Activated T-cell treated with anti-CD3 and anti-CD28 coated beads, Interleukin-2, amount 50 U/mL, for 48 hours (primary cell): ENCODE results near the gene SPDYC.
"Not testable (repeated sequence)": the region's sequence is repeated elsewhere in the genome, so short reads cannot be mapped to it uniquely, and the experiment has no call there.

ENCODE experiments used
- DNase-seq, 2 experiments: peaks; one replicate each; pipeline ENCODE4 v3.0.0-alpha.2; 2020

The SPDYC gene

DNA sequence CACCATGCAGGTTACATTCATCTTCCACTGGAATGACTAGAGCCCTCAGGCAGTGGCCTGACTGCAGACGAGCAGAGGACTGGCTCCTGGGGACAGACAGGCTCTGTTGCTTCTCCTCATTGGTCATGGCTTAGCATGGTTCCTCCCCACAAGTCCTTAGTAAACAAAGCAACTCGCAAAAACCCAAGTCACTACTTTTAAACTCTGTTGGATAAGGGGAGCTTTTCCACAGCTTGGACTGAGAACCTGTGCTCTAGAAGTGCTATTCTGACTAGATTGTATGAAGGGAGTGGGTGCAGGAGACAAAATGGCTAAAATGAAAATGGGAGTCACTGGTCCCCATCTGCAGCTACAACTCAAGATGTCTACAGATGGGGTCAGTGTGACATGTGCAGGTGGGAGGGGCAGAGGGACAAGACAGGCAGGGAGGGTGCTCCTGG lies 4.6 kb downstream of the SPDYC start:
- DNase-seq, result not testable (repeated sequence)

- DNase-seq, result peak; percentile 73 to 81
These were observed 11.0 kb downstream of the SPDYC start for GRCh38 chr11:65180877-65181568.

- DNase-seq, result peak; percentile 86 to 87
These were observed 11.7 kb downstream of the SPDYC start, which contains the start of gene CAPN1 for GRCh38 chr11:65181569-65182257. CAPN1 (plus strand) TSS chr11:65181928; CDS start chr11:65182702, 774 bp downstream.

DNA sequence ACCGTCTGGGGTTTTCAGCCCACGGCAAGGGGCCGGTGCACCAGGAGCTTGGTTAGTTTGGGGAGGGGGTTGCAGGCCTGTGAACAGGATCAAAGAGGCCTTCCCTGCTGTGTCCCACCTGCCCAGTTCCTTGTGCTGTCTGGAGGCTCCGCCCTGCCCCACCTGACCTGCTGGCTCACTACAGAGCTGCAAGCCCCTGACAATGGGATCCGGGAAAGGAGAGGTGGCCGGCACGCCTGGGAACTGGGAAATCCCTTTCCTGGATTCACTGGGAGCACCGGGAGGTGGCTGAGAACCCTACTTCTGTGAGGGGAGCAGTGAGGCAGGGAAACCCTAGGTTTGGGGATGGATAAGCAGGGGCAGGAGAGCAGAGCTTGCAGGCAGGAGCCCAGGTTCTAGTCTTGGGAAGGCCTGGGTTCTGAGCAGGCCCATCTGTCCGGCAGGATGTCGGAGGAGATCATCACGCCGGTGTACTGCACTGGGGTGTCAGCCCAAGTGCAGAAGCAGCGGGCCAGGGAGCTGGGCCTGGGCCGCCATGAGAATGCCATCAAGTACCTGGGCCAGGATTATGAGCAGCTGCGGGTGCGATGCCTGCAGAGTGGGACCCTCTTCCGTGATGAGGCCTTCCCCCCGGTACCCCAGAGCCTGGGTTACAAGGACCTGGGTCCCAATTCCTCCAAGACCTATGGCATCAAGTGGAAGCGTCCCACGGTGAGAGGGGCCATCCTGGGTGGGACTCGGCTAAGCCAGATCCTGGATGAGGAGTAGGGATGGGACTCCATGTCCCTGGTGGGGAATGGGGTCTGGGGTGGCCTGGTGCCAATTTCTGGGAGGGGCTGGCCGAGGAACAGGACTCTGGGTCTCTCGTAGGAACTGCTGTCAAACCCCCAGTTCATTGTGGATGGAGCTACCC lies 12.5 kb downstream of the SPDYC start:
- DNase-seq, result peak; percentile 34 to 42

GRCh38 chr11:65183201-65183891 lies 13.3 kb downstream of the SPDYC start:
- no peak for DNase-seq

DNA sequence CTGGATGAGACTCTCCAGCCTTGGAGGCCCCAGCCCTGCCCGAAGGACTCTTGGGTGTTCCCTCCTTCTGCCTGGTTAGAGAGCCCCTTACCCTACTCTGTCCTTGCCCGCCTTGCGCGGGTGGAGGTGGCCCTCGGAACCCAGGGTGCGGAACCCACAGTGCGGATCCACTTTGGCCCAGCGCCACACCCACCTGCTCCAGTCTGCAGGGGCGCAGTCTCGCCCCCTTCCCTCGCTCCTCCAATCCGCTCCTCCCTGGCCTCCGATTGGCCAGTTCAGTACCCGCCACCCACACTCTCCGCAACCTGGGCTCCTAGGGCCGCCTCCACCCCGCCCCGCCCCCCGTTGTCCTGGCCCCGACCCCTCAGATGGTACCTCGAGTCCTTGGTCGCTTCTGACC lies 14.1 kb downstream of the SPDYC start:
- no peak for DNase-seq

- DNase-seq, result no peak
These were observed 15.1 kb downstream of the SPDYC start for GRCh38 chr11:65185171-65185570.

DNA sequence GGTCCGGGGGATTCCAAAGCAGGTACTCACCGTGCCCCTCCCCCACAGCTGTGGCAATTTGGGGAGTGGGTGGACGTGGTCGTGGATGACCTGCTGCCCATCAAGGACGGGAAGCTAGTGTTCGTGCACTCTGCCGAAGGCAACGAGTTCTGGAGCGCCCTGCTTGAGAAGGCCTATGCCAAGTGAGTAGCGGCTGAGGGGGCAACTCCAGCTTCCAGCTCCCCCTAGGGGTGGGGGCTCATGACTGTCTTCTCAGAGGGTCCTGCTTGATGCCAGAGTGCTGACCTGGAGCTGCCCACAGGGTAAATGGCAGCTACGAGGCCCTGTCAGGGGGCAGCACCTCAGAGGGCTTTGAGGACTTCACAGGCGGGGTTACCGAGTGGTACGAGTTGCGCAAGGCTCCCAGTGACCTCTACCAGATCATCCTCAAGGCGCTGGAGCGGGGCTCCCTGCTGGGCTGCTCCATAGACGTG lies 15.9 kb downstream of the SPDYC start:
- no peak for DNase-seq

- no peak for DNase-seq
These were observed 16.7 kb downstream of the SPDYC start for GRCh38 chr11:65186701-65187100.

- no peak for DNase-seq
These were observed 17.2 kb downstream of the SPDYC start for GRCh38 chr11:65187146-65187675.

- no peak for DNase-seq
These were observed 18.0 kb downstream of the SPDYC start for GRCh38 chr11:65187971-65188461.

GRCh38 chr11:65188486-65188885 lies 18.5 kb downstream of the SPDYC start:
- DNase-seq, result no peak

GRCh38 chr11:65189191-65189590 lies 19.2 kb downstream of the SPDYC start:
- no peak for DNase-seq

DNA sequence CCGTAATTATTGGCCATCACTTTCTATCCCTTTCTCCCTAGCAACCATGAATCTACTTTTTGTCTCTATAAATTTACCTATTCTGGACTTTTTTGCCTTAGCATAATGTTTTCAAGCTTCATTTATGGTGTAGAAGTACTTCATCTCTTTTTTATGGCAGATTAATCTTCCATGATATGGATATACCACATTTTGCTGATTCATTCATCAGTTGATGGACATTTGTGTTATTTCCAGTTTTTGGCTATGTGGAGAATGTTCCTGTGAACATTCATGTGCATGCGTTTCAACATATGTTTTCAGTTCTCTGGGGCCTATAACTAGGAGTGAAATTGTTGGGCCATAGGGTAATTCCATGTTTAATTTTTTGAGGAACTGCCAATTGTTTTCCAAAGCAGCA lies 24.5 kb downstream of the SPDYC start:
- no peak for DNase-seq

DNA sequence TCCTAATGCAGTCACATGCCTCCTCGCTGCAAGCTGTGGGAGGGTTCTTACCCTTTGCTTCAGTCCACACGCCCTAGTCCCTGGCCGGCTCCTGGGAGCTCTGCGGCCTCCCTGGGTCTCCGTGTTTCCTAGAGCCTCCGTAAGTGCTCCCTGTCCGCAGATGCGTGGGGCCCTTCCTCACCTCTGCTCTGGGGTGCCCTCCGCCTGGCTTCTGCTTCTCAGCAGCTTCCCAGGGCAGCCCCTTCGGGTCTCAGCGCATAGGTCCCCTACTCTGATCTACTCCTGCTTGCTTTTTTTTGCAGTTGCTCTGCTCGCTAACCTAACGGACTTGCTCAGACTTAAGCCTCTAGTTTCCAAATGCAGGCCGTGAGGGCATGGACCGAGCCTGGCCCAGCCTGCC lies 34.1 kb downstream of the SPDYC start:
- no peak for DNase-seq

GRCh38 chr11:65204646-65205601 lies 34.9 kb downstream of the SPDYC start:
- DNase-seq, result peak; percentile 69 to 73

DNA sequence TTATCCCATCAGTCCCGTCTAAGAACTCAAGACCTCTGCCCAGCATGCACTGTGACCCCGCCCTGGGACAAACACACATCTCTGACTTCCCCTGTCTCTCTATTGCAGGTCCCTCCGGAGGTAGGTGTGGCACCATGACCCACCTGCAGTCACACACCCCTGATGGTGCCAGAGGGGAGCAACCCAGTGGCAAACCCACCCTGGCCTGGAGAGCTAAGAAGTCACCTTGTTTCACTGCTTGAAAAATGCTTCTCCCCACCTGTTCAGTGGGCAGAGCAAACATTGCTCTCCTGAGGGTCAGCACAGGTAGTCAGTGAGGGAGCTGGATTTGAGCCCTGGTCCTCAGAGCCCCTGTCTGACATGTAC lies 35.6 kb downstream of the SPDYC start:
- no peak for DNase-seq

GRCh38 chr11:65206441-65206841 lies 36.4 kb downstream of the SPDYC start:
- no peak for DNase-seq

GRCh38 chr11:65206901-65207300 lies 36.9 kb downstream of the SPDYC start:
- DNase-seq, result no peak

DNA sequence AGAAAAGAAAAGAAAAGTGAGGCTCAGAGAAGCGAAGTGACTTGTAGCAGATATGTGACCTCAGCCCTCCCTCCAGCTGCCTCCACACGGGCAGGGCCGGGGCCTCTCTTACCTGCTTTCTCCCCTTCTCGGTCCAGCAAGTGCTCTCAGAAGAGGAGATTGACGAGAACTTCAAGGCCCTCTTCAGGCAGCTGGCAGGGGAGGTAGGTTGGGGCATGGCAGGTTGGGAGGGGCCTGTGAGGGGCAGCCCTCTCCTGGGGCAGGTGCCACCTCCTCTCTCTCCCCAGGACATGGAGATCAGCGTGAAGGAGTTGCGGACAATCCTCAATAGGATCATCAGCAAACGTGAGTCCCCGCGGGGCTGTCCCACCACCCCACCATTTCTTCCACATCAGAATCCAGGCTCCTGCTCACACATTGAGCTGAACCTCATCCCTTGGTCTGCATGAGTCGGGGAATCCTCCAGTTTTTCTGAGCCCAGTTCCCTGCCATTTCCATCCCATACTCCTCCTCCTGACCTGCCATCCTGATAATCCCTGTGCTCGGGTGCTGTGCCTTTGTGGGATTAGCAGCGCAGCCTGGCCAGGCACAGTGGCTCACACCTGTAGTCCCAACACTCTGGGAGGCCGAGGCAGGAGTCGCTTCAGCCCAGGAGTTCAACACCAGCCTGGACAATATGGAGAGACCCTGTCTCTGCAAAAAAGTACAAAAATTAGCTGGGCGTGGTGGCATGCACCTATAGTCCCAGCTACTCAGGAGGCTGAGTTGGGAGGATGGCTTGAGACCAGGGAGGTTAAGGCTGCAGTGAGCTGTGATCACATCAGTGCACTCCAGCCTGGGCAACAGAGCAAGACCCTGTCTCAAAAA lies 38.1 kb downstream of the SPDYC start:
- no peak for DNase-seq
